Renal pelvis (tissue), 4 donors: Measurements from ENCODE around the gene BTBD9. TPM values are rescaled to one million over a fixed set of nuclear protein-coding genes. Genes with fewer than 3 reads are reported as not detected.

Experiments
- DNase-seq: peaks from one replicate; pipeline ENCODE4 v3.0.0-alpha.2; 2013
- polyA plus RNA-seq, 3 donors: library from polyadenylated mRNA; unstranded; fragments of 120-200 nt; gene quantifications; one replicate each; pipeline ENCODE4 v1.2.1, GENCODE V29; 2013; ENCODE audit not compliant: insufficient read length in 3 of 3

BTBD9 gene
- polyA plus RNA-seq, 3 donors = 13.7 to 16.9 (median 16.1) TPM

DNA sequence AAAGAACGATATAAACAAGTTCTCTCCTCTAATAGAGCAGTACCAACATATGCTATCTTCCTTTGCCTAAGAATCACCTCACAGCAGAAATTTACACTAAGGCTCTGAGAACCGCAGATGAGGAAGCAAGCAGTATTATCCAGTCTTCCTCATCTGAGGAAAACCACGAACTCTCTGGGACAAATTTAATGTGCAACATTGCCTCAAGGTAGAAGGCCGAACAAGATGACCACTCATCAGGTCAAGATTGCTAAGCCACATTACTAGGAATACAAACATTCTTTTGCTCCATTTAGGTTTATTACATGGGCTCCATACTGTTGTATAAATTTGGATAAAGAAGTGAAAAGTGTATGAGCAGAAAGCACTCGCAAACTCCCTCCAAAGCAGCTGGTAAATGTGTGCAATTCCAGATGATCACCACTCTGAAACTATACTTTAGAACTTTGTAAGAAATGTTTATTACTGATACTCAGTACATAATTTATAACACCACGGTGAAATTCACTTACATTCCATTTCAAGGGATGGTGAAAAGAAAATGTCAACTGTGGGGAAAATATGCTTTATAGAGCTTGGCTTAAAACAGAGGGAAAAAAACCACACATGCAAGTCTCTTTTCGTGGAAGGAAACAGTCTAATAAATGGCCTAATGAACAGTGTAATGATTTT, 398.4 kb downstream of the BTBD9 start:
- DNase-seq = no peak

DNA sequence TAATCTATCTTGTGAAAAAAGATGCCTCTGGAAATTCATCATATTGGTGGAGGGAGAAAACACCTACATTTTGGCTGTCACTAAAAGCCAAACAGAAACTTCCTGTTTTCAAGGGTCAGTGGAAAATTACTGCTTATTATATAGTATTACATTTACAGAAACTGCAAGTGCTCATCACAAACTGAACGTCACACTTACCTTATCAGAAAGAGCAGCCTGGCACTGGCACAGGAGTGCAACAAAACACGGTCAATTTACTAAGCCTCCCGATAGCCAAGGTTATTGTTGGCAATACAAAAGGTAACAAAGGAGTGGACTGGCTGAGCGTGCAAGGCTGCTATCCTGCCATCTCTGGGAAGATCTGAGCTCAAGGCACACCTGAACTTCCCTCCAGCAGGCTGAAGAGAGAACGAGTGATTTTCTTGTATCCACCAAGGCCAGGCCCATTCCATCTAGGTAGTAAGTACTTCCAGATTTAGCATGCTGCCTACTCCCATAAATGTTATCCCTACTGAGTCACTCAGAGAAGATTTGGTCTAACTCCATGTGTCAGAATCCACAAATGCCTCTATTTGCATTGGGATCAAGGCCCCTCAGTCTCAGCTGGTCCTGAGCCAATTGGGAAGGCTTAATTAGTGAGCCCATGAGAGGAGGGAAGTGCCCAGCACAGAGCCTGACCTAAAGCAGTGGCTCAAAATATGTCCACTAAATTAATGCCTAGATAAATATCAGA, 399.8 kb downstream of the BTBD9 start:
- DNase-seq = no peak

DNA sequence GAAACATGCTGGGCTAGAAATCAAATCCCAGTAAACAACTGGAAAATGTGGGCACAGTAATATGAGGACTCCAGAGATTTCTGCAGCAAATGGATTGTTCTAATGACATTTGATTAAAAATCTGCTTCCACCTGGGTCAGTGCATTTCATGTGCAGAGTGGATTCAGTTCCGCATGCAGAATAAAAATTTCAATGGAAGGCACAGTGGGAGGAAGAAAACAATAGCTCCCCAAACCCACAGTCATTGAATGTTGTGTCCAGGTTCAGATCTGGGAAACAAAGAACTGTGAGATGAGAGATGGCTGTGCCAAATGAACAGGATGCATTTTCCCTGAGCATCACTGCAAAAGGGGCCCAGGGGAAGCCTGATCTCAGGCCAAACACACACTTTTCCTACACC, 403.1 kb downstream of the BTBD9 start:
- no peak for DNase-seq

DNA sequence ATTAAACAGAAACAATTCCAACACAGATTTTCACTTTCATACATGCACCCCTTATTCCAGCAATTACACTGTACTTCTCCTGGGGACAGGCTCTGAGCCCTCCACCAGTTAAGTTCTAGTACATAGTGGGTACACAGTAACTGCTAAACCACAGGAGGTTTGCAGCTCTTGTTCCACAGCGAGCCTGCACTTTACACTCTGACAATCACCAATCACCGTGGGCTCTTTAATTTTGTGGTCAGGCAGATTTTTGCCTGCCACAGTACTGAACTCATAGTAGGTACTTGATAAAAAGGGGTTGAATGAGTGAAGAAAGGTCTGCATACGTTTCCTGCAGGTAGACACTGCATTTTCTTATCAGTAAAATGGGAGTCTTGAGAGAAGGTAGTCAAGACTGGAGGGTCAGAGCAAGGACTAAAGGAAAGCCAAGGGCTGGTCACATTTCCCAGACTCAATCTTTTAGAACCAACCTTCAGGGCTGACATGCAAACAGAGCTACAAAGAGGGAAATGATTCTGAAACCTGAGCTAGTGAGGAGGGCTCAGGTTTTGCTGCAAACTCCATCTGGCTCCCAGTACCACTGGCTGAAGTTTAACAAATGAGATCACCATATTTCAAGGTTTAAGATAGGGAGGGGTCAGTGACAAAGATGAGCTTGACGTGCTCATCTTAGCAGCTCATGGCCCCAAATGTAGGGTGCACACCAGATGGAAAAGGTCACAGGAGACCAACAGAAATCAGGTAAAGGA, 404.6 kb downstream of the BTBD9 start:
- no peak for DNase-seq

DNA sequence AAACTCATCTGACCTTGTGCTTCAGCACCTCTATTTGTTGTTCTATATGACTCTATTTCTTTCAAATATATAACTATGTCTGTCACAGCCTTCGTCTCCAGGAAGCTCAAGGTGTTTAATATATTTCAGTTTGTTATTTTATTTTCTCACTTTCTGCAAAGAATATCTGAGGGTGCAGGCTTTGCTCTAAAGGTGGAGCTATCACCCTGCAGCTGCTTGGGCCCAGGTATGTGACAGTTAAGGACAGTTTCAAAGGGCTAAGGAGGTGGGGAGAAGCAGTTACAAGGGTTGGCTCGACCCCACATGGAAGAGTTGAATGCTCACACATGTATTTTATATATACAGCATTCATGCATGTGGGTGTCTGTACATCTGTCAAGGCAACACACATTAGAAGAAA, 405.6 kb downstream of the BTBD9 start:
- no peak for DNase-seq

DNA sequence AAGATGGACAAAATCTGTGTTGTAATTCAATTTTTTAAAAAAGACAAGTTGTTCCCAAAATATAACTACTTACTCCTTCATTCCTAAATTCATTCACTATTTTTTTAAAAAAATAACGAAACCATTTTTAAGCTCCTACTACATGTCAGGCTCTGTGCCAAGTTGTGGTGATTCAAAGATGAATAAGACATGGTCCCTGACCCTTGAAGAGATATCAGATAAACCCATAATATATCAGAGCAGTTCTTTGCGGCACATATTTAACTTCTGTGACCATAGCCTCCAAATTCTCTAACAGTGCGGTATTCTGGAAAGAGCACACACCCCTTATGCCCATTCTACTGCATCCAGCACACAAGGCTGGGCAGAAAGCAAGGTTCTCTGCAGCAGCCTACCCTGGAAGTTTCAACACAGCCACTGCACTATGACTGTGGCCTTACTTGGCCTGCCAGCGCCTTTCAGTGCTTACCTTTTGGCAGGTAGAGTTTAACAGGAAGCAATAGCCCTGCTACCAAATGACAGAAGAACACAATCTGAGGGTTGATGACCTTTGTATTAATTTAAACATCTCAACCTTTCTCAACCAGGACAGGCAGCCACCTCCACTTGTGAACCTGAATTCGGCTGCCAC, 406.5 kb downstream of the BTBD9 start:
- DNase-seq = no peak

DNA sequence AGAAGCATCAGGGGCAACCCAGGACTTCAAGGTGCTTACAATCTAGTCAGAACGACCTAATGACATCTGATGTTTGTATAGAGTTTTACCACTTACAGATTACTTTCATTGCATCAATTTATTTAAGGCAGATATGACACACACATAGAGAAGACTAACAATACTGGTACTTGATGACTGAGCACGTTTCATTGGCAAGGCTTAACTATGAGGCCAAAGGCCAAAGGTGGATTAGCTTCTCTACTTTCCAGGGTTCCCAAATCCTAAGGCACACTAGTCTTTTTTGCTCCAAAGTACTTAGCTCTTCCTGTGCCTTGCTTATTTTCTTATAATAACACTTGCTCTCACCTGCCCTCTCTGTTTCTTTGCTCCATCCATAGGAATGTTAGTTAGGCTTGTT, 414.0 kb downstream of the BTBD9 start:
- DNase-seq = no peak

DNA sequence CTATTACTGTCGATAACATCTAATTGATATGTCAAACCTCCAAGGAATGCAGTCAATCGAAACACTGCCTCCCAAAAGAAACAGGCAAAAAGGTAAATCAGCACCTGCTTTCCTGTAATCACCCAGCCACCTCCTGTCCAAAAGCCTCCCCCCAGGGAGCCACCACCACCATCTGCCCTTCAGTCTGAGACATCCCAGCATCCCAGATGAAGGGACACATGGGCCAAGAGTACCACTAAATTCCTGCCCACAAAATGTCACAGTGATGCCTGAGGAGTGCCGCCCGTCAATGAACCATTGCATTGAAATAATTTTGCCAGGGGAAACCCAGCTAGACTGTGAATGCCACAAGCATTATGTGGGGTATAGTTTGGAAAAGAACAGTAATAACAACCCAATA, 418.5 kb downstream of the BTBD9 start:
- DNase-seq = no peak

DNA sequence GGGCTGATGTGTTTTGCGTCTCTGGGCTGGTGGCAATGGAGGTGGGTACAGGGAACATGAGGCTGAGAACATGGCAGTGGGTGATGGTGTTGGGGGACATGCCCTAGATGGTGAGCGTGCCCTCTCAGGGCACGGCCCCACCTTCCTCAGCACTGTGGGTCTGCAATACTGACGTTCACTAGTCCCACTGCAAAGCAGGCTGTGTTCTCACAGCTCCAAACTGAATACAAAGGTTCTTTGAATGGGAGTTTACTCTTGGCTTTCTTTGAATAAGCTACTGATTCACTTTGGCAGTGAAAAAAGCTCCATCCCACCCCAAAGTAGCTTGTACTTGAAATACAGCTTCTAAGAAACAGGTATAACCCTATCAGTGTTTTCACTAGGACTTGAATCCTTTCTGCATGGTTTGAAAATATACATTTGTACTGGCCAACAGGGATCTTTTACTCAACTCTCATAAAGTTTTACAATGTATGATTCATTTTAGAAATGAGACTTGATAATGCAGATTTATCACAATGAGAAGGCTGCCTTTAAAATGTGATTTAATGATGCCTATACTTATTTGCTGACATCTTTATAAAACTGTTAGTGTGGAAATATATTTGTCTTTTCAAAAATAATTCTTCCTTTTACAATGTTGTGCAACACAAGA, 419.5 kb downstream of the BTBD9 start:
- DNase-seq = no peak

DNA sequence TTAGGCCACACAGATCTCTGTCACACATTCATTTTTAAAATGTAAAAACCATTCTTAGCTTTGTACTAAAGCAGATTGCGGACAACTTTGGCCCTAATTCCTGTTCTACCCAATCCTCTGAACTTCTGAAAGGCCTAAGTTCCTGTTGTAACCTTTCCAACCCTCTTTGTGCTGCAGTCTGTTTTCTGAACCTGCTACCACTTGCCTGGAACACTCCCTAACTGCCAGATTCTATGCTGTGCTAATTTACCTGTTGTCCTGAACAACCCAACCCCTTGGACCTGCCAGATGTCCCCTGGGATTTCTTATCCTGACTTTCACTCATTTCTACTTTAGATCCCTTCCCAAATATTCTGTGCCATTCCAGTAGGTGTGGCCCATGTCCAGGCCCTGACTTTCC, 421.5 kb downstream of the BTBD9 start:
- no peak for DNase-seq

DNA sequence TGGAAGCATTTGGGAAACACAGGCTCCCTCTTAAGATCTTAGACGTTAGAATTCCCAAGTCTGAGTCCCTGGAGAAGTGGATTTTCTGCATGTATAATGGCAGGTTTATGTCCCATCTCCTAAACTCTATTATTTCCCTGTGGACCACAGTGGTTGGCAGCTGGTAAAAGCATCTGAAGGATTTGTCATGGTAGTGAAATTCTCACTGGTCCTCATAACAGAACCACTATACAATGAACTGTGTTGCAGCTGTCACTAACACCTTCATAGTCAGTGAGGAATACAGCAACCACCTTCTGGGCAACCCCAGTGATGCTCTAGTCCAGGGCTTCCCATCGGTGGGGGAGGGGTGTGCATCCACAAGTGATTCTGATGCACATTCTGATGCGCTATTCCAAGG, 423.3 kb downstream of the BTBD9 start:
- no peak for DNase-seq

DNA sequence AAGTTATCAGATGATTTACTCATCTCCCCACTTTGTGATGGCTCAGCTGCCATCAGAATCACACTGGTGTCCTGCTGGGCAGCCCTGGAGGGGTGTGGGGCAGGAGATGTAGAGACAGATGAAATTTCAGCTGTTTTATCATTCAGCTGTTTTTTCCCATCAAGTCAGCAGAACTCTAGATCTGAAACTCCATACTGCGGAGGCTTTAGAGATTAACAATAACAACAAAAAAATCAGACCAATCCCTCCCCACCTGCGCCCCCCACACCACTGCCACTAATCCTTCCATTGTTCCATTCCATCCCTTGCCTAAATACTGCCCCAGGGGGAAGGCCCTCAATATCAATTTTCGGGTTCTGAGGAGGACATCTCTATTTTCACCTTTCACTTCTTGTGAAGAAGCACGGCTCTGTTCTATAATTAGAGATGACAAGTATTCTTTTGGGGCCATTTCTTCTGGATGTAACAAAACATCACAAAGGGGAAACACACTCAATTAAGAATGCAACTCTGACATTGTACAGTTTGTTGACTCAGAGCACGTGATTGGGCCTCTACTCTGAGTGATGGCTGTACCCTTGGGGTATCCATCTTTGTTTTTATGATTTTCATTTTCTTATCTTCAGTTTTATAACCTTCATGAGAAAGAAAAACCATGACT, 423.9 kb downstream of the BTBD9 start:
- no peak for DNase-seq

DNA sequence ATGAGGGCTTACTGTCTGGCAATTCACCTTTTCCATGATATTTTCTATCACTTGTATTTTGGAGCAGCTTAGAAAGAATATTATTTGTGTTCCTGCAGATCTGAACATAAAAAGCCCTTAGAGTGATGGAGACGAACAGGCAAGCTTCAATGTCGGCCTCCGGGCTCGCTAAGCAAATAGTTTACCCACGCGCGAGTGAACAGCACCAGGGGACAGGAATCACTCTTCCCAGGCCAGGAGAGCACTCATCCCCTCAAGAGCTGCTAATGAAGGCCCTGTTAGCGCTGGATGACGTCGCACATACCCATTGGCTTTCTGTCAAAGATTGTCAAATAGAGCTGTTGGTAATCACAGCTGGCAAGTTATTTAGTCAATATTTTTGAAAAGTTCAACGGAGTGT, 424.5 kb downstream of the BTBD9 start:
- no peak for DNase-seq

DNA sequence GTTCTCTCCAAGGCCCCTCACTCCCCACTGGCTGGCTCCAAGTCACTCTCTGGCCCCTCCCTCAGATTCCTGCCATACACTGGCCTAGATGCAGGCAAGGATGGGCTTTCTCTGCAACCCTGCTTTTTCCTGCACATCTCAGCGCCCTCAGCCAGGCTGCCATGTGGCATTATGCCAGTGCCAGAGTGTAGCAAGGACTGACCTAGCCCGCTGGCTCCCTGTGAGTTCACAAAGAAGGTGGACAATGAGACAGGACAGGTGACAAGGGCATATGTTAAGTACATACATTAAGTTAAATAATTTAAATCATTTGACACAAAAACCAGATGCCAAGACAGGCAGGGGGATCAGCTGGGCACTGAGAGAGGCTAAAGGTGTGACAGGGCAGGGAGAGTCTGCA, 425.6 kb downstream of the BTBD9 start:
- no peak for DNase-seq

DNA sequence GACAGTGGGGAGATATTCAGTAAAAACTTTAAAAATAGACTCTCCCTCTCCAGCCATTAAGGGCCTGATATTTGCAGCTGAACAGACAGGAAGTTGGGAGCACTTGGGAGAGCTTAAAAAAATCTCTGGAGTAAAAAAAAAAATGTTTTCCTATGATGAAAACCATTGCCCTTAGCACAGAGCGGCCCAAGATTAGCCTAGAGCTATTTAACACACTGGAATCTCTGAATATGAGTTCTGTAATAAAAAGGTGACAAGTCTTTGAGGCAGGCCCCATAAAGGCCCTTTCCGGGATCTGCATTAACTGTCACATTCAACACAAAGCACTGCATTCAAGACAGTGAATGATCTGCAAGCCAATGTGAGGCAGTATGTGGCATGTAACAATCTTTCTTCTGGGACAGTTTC, 426.5 kb downstream of the BTBD9 start:
- no peak for DNase-seq

DNA sequence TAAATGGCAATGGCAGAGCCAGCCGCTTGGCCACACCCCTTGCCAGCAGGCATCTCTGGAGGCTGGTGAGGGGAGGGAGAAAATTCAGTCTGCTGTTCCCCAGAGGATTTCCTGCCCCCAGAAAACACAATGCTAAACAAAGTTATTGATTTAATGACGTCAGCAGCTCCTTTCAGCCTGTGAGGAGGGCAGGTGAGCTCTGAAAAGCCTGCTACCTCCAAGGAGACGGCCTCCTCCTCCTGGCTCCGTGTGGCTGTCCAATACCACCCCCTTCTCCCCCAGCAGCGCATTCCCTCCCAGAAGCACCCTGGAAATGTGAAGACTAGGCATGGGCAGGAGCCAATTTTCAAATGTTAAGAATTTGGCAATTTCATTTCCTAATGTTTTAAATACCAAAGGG, 427.1 kb downstream of the BTBD9 start:
- no peak for DNase-seq

DNA sequence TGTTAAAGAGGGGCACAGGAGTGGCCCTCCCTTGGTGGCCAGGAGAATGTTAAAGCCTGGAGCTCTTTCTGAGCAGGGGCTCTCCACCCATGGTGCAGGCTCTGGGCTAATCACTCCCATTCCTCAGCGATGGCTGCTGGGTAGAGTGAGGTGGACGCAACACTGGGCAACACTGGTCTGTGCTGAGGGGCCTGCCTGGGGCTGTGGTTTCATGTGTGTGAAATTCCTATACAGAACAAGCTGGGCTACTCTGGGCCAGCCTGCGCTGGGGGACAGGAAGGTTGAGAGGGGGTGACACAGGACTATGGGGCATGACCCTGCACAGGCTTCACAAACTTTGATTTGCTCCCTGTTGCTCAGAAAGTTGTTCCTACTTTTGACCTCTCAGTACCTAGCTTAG, 427.6 kb downstream of the BTBD9 start:
- no peak for DNase-seq

DNA sequence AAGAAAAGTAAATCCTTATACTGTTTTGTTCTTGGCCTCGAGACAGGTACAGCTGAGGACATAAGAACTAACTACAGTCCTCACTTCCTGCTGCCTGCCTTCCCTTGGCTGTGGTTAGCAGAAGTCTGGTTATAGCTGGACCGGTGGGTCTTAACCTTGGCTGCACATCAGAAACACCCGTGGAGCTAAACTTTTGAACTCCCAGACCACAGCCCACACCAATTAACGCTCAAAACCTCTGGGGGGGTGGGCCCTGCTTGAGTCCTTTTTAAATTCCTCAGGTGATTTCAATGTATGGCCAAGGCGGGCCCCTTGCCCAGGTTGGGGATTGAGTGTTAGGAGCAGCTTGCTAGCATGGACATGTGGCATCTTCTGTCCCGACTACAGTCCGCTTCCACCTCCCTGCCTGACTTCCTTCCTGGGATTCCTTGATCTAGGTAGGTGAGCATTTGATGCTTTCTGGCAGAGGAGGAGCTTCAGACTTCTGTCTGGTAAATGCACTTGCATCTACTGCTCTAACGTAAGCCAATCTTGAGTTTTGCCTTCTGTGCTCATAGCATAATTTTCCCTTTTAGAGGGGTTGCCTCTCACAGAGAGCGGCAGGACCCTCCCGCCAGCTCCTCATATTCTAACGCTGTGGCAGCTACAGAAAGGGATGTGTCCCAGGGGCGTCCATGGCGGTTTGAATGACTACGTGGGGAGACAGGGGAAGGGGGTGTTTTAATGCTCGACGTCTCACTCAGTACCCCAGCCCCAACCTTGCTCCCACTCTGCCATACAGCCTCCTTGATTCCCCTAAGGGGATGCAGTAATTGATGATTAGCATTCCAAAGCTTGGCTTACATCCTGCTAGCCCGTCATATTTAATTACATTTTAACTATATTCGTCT, 430.1 kb downstream of the BTBD9 start:
- DNase-seq = no peak

DNA sequence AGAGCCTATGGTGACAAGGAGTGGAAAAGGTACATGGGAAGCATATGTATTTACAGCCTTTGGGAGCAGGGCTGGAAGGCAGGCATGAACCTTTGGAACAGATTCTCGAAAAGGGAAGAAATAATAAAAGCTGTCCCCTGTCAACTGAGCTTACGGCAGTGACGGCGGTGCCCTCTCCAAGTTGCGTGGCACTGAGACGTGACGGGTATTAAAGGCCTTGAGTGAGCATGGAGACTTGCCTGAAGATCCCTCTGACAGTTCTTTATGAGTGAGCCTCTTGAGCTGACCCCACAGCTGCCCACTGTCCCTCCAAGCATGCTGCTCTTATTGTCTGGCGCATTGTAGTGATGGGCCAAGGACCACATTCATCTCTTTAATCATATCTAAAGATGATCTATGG, 431.7 kb downstream of the BTBD9 start:
- DNase-seq = no peak

DNA sequence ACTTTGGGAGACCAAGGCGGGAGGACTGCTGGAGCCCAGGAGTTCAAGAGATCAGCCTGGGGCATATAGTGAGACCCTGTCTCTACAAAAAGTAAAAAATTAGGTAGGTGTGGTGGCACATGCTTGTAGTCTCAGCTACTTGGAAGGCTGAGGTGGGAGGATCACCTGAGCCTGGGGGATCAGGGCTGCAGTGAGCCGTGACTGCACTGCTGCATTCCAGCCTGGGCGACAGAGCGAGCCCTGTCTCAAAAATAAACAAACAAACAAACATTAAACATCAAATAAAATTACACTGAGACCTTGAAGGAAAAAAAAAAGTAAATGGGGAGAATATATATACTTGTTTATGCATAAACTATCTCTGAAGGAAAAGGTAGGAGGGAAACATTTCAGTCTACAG, 432.4 kb downstream of the BTBD9 start:
- no peak for DNase-seq

DNA sequence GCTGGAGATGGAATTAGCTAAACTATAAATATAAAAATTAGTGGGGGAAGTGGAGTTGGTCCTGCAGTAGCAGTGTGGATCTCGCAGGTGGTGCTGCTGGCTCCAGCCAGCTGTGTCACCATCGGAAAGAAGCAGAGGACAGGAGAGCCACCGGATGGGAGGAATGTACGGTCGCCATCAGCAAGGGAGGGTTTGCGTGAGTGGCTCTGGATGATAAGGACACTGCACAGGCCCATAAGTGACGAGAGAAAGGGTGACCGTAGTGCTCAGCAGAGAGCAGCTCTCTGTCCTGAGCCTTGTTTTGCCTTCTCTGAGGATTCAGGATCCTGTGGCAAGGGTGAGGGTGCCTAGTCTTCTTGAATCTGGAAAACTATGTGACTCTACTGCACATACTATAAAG, 441.5 kb downstream of the BTBD9 start:
- DNase-seq = no peak
